SK-N-SH treated with all-trans-retinoic acid at 6 μM for 48 hours (cell line): ENCODE results near the gene CSNK1G3.

ENCODE experiments used
- ATAC-seq: fragments of 200-7000 bp; cut with Tn5 transposase; 3 replicates; pipeline ENCODE4 v1.9.1; 2020; ENCODE audit warnings: mild to moderate bottlenecking, moderate library complexity
- ARNTL ChIP-seq: fragments of 450-650 bp; formaldehyde crosslinking; IDR thresholded peaks from 2 replicates; pipeline ENCODE4 v1.5.0; 2020; ENCODE audit warnings: low read depth, mild to moderate bottlenecking, moderate library complexity, borderline replicate concordance
- BACH2 ChIP-seq: fragments of 250-450 bp; sonication (Bioruptor Pico); IDR thresholded peaks from 2 replicates; pipeline ENCODE4 v1.9.0; 2021; ENCODE audit warnings: mild to moderate bottlenecking, borderline replicate concordance
- CREB5 ChIP-seq: fragments of 250-450 bp; sonication (Bioruptor Pico); IDR thresholded peaks from 2 replicates; pipeline ENCODE4 v1.5.1; 2020; ENCODE audit warnings: low read depth, mild to moderate bottlenecking, moderate library complexity
- CSDC2 ChIP-seq: fragments of 250-450 bp; sonication (Bioruptor Pico); IDR thresholded peaks from 2 replicates; pipeline ENCODE4 v1.5.0; 2020; ENCODE audit warnings: mild to moderate bottlenecking, moderate library complexity
- CSRNP3 ChIP-seq: fragments of 250-450 bp; sonication (Bioruptor Pico); IDR thresholded peaks from 2 replicates; pipeline ENCODE4 v1.5.1; 2021; ENCODE audit warnings: mild to moderate bottlenecking, moderate library complexity
- ESRRG ChIP-seq: fragments of 250-450 bp; sonication (Bioruptor Pico); IDR thresholded peaks from 2 replicates; pipeline ENCODE4 v1.6.1; 2021; ENCODE audit warnings: mild to moderate bottlenecking
- GLIS3 ChIP-seq: fragments of 250-450 bp; sonication (Bioruptor Pico); IDR thresholded peaks from 2 replicates; pipeline ENCODE4 v1.5.0; 2020; ENCODE audit warnings: mild to moderate bottlenecking, moderate library complexity
- ISL1 ChIP-seq: fragments of 250-450 bp; sonication (Bioruptor Pico); IDR thresholded peaks from 2 replicates; pipeline ENCODE4 v2.1.2; 2022; ENCODE audit warnings: mild to moderate bottlenecking, moderate library complexity
- OSR1 ChIP-seq: fragments of 250-450 bp; sonication (Bioruptor Pico); IDR thresholded peaks from 2 replicates; pipeline ENCODE4 v1.8.0; 2022; ENCODE audit warnings: moderate library complexity, mild to moderate bottlenecking, inconsistent platforms
- PATZ1 ChIP-seq: fragments of 250-450 bp; sonication (Bioruptor Pico); IDR thresholded peaks from 2 replicates; pipeline ENCODE4 v1.8.0; 2020; ENCODE audit warnings: mild to moderate bottlenecking, moderate library complexity, borderline replicate concordance
- POU6F1 ChIP-seq: fragments of 250-450 bp; sonication (Bioruptor Pico); IDR thresholded peaks from 2 replicates; pipeline ENCODE4 v1.8.0; 2021; ENCODE audit warnings: low read depth, mild to moderate bottlenecking, moderate library complexity, borderline replicate concordance
- PPARA ChIP-seq: fragments of 250-450 bp; sonication (Bioruptor Pico); IDR thresholded peaks from 2 replicates; pipeline ENCODE4 v1.5.0; 2020; ENCODE audit warnings: mild to moderate bottlenecking, borderline replicate concordance
- RARB ChIP-seq: fragments of 250-450 bp; sonication (Bioruptor Pico); IDR thresholded peaks from 2 replicates; pipeline ENCODE4 v1.8.0; 2021; ENCODE audit warnings: mild to moderate bottlenecking, moderate library complexity
- TCF4 ChIP-seq: fragments of 250-450 bp; sonication (Bioruptor Pico); IDR thresholded peaks from 2 replicates; pipeline ENCODE4 v1.8.0; 2021; ENCODE audit warnings: mild to moderate bottlenecking, moderate library complexity, borderline replicate concordance
- TSHZ2 ChIP-seq: fragments of 250-450 bp; sonication (Bioruptor Pico); IDR thresholded peaks from 2 replicates; pipeline ENCODE4 v1.5.0; 2020; ENCODE audit warnings: mild to moderate bottlenecking, moderate library complexity
- ZC3H10 ChIP-seq: fragments of 250-450 bp; sonication (Bioruptor Pico); IDR thresholded peaks from 2 replicates; pipeline ENCODE4 v1.5.1; 2021; ENCODE audit warnings: mild to moderate bottlenecking, moderate library complexity
- ZFP3 ChIP-seq: fragments of 250-450 bp; sonication (Bioruptor Pico); IDR thresholded peaks from 2 replicates; pipeline ENCODE4 v1.5.0; 2020; ENCODE audit warnings: mild to moderate bottlenecking, moderate library complexity
- ZNF565 ChIP-seq: fragments of 450-650 bp; formaldehyde crosslinking; conservative IDR thresholded peaks from 2 replicates; pipeline ENCODE4 v1.5.0; 2020; ENCODE audit warnings: low read depth, mild to moderate bottlenecking, moderate library complexity
- ZNF8 ChIP-seq: fragments of 450-650 bp; formaldehyde crosslinking; IDR thresholded peaks from 2 replicates; pipeline ENCODE4 v1.5.0; 2020; ENCODE audit warnings: mild to moderate bottlenecking, moderate library complexity

Gene CSNK1G3

GRCh38 chr5:123518111-123518510 lies 6.1 kb downstream of the CSNK1G3 start:
- TF ChIP-seq POU6F1 (CRISPR knock-in tag) (no peak), CSRNP3 (CRISPR knock-in tag) (no peak), RARB (CRISPR knock-in tag) (no peak), CSDC2 (CRISPR knock-in tag) (no peak)
- ATAC-seq = no peak

GRCh38 chr5:123520677-123521247 lies 8.8 kb downstream of the CSNK1G3 start:
- ATAC-seq = no peak
- TF ChIP-seq CSDC2 (CRISPR knock-in tag) (no peak), ZNF8 (no peak), TCF4 (CRISPR knock-in tag) (no peak), TSHZ2 (CRISPR knock-in tag) (no peak), GLIS3 (CRISPR knock-in tag) (no peak), ARNTL (CRISPR knock-in tag) (no peak), ZNF565 (CRISPR knock-in tag) (no peak), RARB (CRISPR knock-in tag) (no peak), OSR1 (CRISPR knock-in tag) (no peak), ESRRG (CRISPR knock-in tag) (no peak), PATZ1 (no peak), CREB5 (CRISPR knock-in tag) (no peak), POU6F1 (CRISPR knock-in tag) (no peak), CSRNP3 (CRISPR knock-in tag) (no peak), ZFP3 (CRISPR knock-in tag) (no peak), ZC3H10 (CRISPR knock-in tag) (no peak), BACH2 (CRISPR knock-in tag) (no peak), PPARA (no peak), ISL1 (CRISPR knock-in tag) (no peak)
